Panc1 (cell line): ENCODE measurements around the gene GLIPR1L1. TPM values are rescaled to one million over a fixed set of nuclear protein-coding genes. Genes with fewer than 3 reads are reported as not detected.

ENCODE experiments used
- ATAC-seq: fragments of 200-7000 bp; cut with Tn5 transposase; 2 replicates; pipeline ENCODE4 v1.9.1; 2020; ENCODE audit warnings: mild to moderate bottlenecking, moderate library complexity
- BruUV-seq: library from RNA; stranded (reverse); fragments of 400-500 nt; replicated peaks from 2 replicates; lab custom pipeline; 2021; lab: Mats Ljungman, UMichigan
- CTCF ChIA-PET: fragments of 300-600 bp; sonication (Branson Sonifier 250); formaldehyde crosslinking; loops from one replicate; lab custom pipeline; 2022; ENCODE audit warnings: antibody characterized with exemption; lab: Charles Lee
- POLR2A ChIA-PET: fragments of 300-600 bp; sonication (Branson Sonifier 250); formaldehyde crosslinking; loops from one replicate; lab custom pipeline; 2022; ENCODE audit warnings: antibody characterized with exemption; lab: Charles Lee
- DNase-seq: peaks from one replicate; pipeline ENCODE4 v3.0.0-alpha.2; 2010; ENCODE audit warnings: low read depth, low spot score
- H3K27ac ChIP-seq: 2 replicates; pipeline ENCODE4 v1.5.1; 2011; ENCODE audit warnings: mild to moderate bottlenecking, low read length, inconsistent platforms
- H3K27me3 ChIP-seq: fragments of 200-500 bp; sonication (Bioruptor generic); 2 replicates; pipeline ENCODE4 v1.6.0; 2014; ENCODE audit warnings: low read length, inconsistent platforms; ENCODE audit not compliant: control insufficient read depth, insufficient read depth
- H3K36me3 ChIP-seq: fragments of 200-500 bp; sonication (Bioruptor generic); 2 replicates; pipeline ENCODE4 v1.5.1; 2014; ENCODE audit warnings: inconsistent platforms, mild to moderate bottlenecking, low read length, moderate library complexity; ENCODE audit not compliant: control insufficient read depth, insufficient read depth
- H3K4me1 ChIP-seq: 2 replicates; pipeline ENCODE4 v1.5.1; 2011; ENCODE audit warnings: inconsistent platforms, mild to moderate bottlenecking, low read length, moderate library complexity; ENCODE audit not compliant: control insufficient read depth, insufficient read depth
- H3K4me3 ChIP-seq, 2 experiments: 2 replicates each; pipeline ENCODE4 v1.5.1; 2011 to 2012; ENCODE audit warnings: low read depth in 2 of 2, low read length in 2 of 2, mild to moderate bottlenecking in 2 of 2, inconsistent platforms in 1 of 2, moderate library complexity in 1 of 2
- H3K9me3 ChIP-seq: fragments of 200-500 bp; sonication (Bioruptor generic); 2 replicates; pipeline ENCODE4 v1.5.1; 2014; ENCODE audit warnings: low read depth, mild to moderate bottlenecking, inconsistent platforms, low read length, moderate library complexity; ENCODE audit not compliant: control insufficient read depth, insufficient read depth
- CTCF ChIP-seq: fragments of 450-650 bp; IDR thresholded peaks from 2 replicates; pipeline ENCODE4 v1.5.1; 2017; ENCODE audit warnings: mild to moderate bottlenecking
- POLR2AphosphoS5 ChIP-seq: IDR thresholded peaks from 2 replicates; pipeline ENCODE4 v1.6.1; 2012; ENCODE audit warnings: mild to moderate bottlenecking, low read depth, low read length, moderate library complexity
- REST ChIP-seq, 2 experiments: IDR thresholded peaks; 2 replicates each; pipeline ENCODE4 v1.6.1; 2011 to 2012; ENCODE audit warnings: low read depth in 2 of 2, control low read depth in 1 of 2, low read length in 1 of 2, mild to moderate bottlenecking in 1 of 2, moderate library complexity in 1 of 2; ENCODE audit not compliant: insufficient read depth in 1 of 2
- SIN3A ChIP-seq: IDR thresholded peaks from 2 replicates; pipeline ENCODE4 v1.6.1; 2012; ENCODE audit warnings: low read depth, mild to moderate bottlenecking, low read length, moderate library complexity, borderline replicate concordance; ENCODE audit not compliant: insufficient read depth
- TCF7L2 ChIP-seq: IDR thresholded peaks from 2 replicates; pipeline ENCODE4 v1.6.1; 2011; ENCODE audit warnings: mild to moderate bottlenecking, low read depth, low read length, inconsistent platforms
- in situ Hi-C: cut with HindIII; loops from 2 replicates; pipeline ENCODE4 v1.10.0; 2016; ENCODE audit warnings: low sequenced_read_pairs, low pct_unique_long_range_greater_than_20kb
- intact Hi-C: fragments of 100-400 bp; cut with micrococcal nuclease; formaldehyde crosslinking; loops from one replicate; pipeline ENCODE4 v1.10.0; 2022; ENCODE audit not compliant: unreplicated experiment
- total RNA-seq: library from RNA; stranded (reverse); gene quantifications from one replicate; pipeline ENCODE4 v1.2.1, GENCODE V29; 2021; ENCODE audit not compliant: unreplicated experiment

Gene GLIPR1L1
- total RNA-seq, 1 experiment from 2014 or later = not detected

GRCh38 chr12:75337905-75338304, 3.4 kb downstream of the GLIPR1L1 start:
- ATAC-seq = no peak
- ChIA-PET CTCF (no interaction called here), POLR2A (no interaction called here)
- Histone ChIP-seq H3K27ac (no peak overlapping the region), H3K4me3 (no peak overlapping the region), H3K4me1 (no peaks in the 10 kb centered on the region), H3K9me3 (no peaks in the 10 kb centered on the region), H3K27me3 (no peaks in the 10 kb centered on the region), H3K36me3 (no peaks in the 10 kb centered on the region; the same call in 1 of the 2 replicates)
- TF ChIP-seq SIN3A (no peak), CTCF (no peak), TCF7L2 (no peak)
- in situ Hi-C loops = no loop called here
- intact Hi-C loops = loop anchor here (10.0 kb wide), 1 partner anchor 147 kb away; the partner anchor contains the start of gene GLIPR1
- BruUV-seq = no TSS peak
- no peak for DNase-seq

- Histone ChIP-seq H3K4me3 (no peak overlapping the region), H3K36me3 (no peaks in the 10 kb centered on the region; the same call in 1 of the 2 replicates), H3K27ac (no peak overlapping the region), H3K9me3 (no peaks in the 10 kb centered on the region), H3K27me3 (no peaks in the 10 kb centered on the region), H3K4me1 (no peaks in the 10 kb centered on the region)
- intact Hi-C loops (no loop called here), in situ Hi-C loops (no loop called here)
- TF ChIP-seq CTCF (no peak), POLR2AphosphoS5 (no peak), TCF7L2 (no peak), REST (IDR thresholded peaks at IDR 0.05; ENCODE audit: insufficient read depth in 1 of 2, low read depth in 2 of 2, low read length in 1 of 2) (no peak), SIN3A (no peak)
- DNase-seq = no peak
- CTCF ChIA-PET = no interaction called here
- BruUV-seq = no TSS peak
- no peak for ATAC-seq
- POLR2A ChIA-PET = no interaction called here
Measured at GRCh38 chr12:75341873-75342272, 7.4 kb downstream of the GLIPR1L1 start.
